Fibroblast of pulmonary artery (primary cell): ENCODE data around the gene BAG3.

ENCODE experiments used
- DNase-seq: peaks from one replicate; pipeline ENCODE4 v3.0.0-alpha.2; 2010; ENCODE audit warnings: low read depth
- H3K4me3 ChIP-seq: replicated peaks from 2 replicates; pipeline ENCODE4 v1.5.1; 2011; ENCODE audit warnings: low read depth, mild to moderate bottlenecking, control low read depth, low read length, moderate library complexity
- CTCF ChIP-seq: IDR thresholded peaks from 2 replicates; pipeline ENCODE4 v1.5.1; 2011; ENCODE audit warnings: mild to moderate bottlenecking, control low read depth, low read length, inconsistent platforms; ENCODE audit errors: missing control alignments

BAG3 gene

GRCh38 chr10:119691726-119692125 is 40.5 kb downstream of the BAG3 start:
- H3K4me3 ChIP-seq: no peak overlapping the region
- no peak for TF ChIP-seq CTCF
- DNase-seq: no peak

- no peak for DNase-seq
Measured at GRCh38 chr10:119693262-119693957, 42.2 kb downstream of the BAG3 start.

GRCh38 chr10:119694608-119695007 is 43.4 kb downstream of the BAG3 start:
- no peak for DNase-seq
- no peak overlapping the region for H3K4me3 ChIP-seq
- TF ChIP-seq CTCF: no peak

More at GRCh38 chr10:119693262-119693957, 42.2 kb downstream of the BAG3 start:
- no peak overlapping the region for H3K4me3 ChIP-seq
- TF ChIP-seq CTCF: no peak

GRCh38 chr10:119700321-119700954 is 49.3 kb downstream of the BAG3 start:
- no peak for DNase-seq
- no peak for TF ChIP-seq CTCF
- no peak overlapping the region for H3K4me3 ChIP-seq

- no peak for TF ChIP-seq CTCF
- peak; percentile 38 for DNase-seq
- no peak overlapping the region for H3K4me3 ChIP-seq
Measured at GRCh38 chr10:119701861-119702260, 50.7 kb downstream of the BAG3 start.

GRCh38 chr10:119702583-119702982 is 51.4 kb downstream of the BAG3 start:
- no peak overlapping the region for H3K4me3 ChIP-seq
- TF ChIP-seq CTCF: no peak
- no peak for DNase-seq
